GM12878 (cell line): ENCODE measurements around the gene RPRD1B. TPM values are rescaled to one million over a fixed set of nuclear protein-coding genes. Genes with fewer than 3 reads are reported as not detected.

Experiments used
- ASH2L ChIP-seq: fragments of 300-600, 200-600 bp; sonication (generic); IDR thresholded peaks from 2 replicates; pipeline ENCODE4 v1.6.1; 2017; ENCODE audit warnings: low read depth, mild to moderate bottlenecking, borderline replicate concordance
- BCL11A ChIP-seq: IDR thresholded peaks from 2 replicates; pipeline ENCODE4 v1.6.1; 2011; ENCODE audit warnings: low read depth, low read length
- BHLHE40 ChIP-seq, 2 experiments: fragments of 450-650 bp in 1 of 2; IDR thresholded peaks; 2 replicates each; pipeline ENCODE4 v1.6.1; 2011 to 2017; ENCODE audit warnings: low read depth in 2 of 2, borderline replicate concordance in 1 of 2, improper control_type of control experiment in 1 of 2, low read length in 1 of 2, mild to moderate bottlenecking in 1 of 2
- CBX3 ChIP-seq: fragments of 200-600 bp; sonication (generic); IDR thresholded peaks from 2 replicates; pipeline ENCODE4 v1.6.1; 2016; ENCODE audit warnings: low read depth, borderline replicate concordance
- CEBPB ChIP-seq, 2 experiments: fragments of 150-350 bp in 1 of 2; IDR thresholded peaks; 2 replicates each; pipeline ENCODE4 v1.6.1; 2012 to 2014; ENCODE audit warnings: low read depth in 2 of 2, low read length in 2 of 2, borderline replicate concordance in 1 of 2, inconsistent platforms in 1 of 2
- CHD4 ChIP-seq: fragments of 200-600 bp; sonication (generic); IDR thresholded peaks from 2 replicates; pipeline ENCODE4 v1.6.1; 2016; ENCODE audit warnings: mild to moderate bottlenecking
- EZH2 ChIP-seq: IDR thresholded peaks from 2 replicates; pipeline ENCODE4 v1.6.1; 2012; ENCODE audit warnings: low read depth, mild to moderate bottlenecking, control low read depth, inconsistent platforms, low read length, borderline replicate concordance; ENCODE audit not compliant: control insufficient read depth
- KDM1A ChIP-seq: fragments of 200-600 bp; sonication (generic); IDR thresholded peaks from 2 replicates; pipeline ENCODE4 v1.6.1; 2016; ENCODE audit warnings: borderline replicate concordance
- MEF2B ChIP-seq: fragments of 450-650 bp; IDR thresholded peaks from 2 replicates; pipeline ENCODE4 v1.6.1; 2018; ENCODE audit warnings: mild to moderate bottlenecking, moderate library complexity; ENCODE audit not compliant: partially characterized antibody, poor library complexity, severe bottlenecking
- MLLT1 ChIP-seq: fragments of 450-650 bp; IDR thresholded peaks from 2 replicates; pipeline ENCODE4 v1.6.1; 2016; ENCODE audit warnings: mild to moderate bottlenecking
- MYC ChIP-seq: IDR thresholded peaks from 2 replicates; pipeline ENCODE4 v1.6.1; 2011; ENCODE audit warnings: mild to moderate bottlenecking, low read length, moderate library complexity, inconsistent platforms; ENCODE audit not compliant: insufficient read depth, insufficient replicate concordance, insufficient read length, severe bottlenecking
- NFYA ChIP-seq: IDR thresholded peaks from 2 replicates; pipeline ENCODE4 v1.6.1; 2011; ENCODE audit warnings: low read depth, mild to moderate bottlenecking, low read length, improper control_type of control experiment, borderline replicate concordance
- NR2F1 ChIP-seq: fragments of 450-650 bp; conservative IDR thresholded peaks from 2 replicates; pipeline ENCODE4 v1.6.1; 2017; ENCODE audit warnings: mild to moderate bottlenecking
- POLR2AphosphoS2 ChIP-seq: IDR thresholded peaks from 2 replicates; pipeline ENCODE4 v1.6.1; 2011; ENCODE audit warnings: low read depth, mild to moderate bottlenecking, low read length, improper control_type of control experiment, moderate library complexity
- RAD21 ChIP-seq: IDR thresholded peaks from 2 replicates; pipeline ENCODE4 v1.6.1; 2011; ENCODE audit warnings: mild to moderate bottlenecking, low read depth, low read length, moderate library complexity; ENCODE audit not compliant: insufficient read depth
- RAD51 ChIP-seq: fragments of 450-650 bp; IDR thresholded peaks from 2 replicates; pipeline ENCODE4 v1.6.1; 2016; ENCODE audit warnings: moderate library complexity, mild to moderate bottlenecking, inconsistent platforms
- SMAD5 ChIP-seq: IDR thresholded peaks from 2 replicates; pipeline ENCODE4 v1.6.1; 2016; ENCODE audit warnings: antibody characterized with exemption, low read depth
- SUZ12 ChIP-seq: fragments of 200-600 bp; sonication (generic); IDR thresholded peaks from one replicate; pipeline ENCODE4 v1.6.1; 2018; ENCODE audit warnings: antibody characterized with exemption, mild to moderate bottlenecking; ENCODE audit not compliant: unreplicated experiment
- polyA plus RNA-seq, 11 experiments: library from polyadenylated mRNA; depleted of rRNA in 4 of 11; unstranded in 6 of 11; stranded (reverse) in 5 of 11; fragments of >200 nt; fragmentation: Nextera tagmentation in 4 of 11; fragmentation: Illumina TruSeq in 1 of 11; extraction: Ambion mirVana in 4 of 11; extraction: Trizol in 1 of 11; gene quantifications; 1 replicate in 1 of 11; 2 replicates in 10 of 11; pipeline versions ENCODE4 v1.2.1 to v1.2.3, GENCODE V29; 2011 to 2016; ENCODE audit warnings: inconsistent platforms in 2 of 11, missing spikeins in 2 of 11, low read depth in 1 of 11
- total RNA-seq, 4 experiments: library from RNA; depleted of rRNA in 3 of 4; stranded (reverse); fragments of >200 nt in 3 of 4; fragmentation: Illumina TruSeq in 1 of 4; extraction: Trizol in 1 of 4; gene quantifications; 2 replicates each; pipeline versions ENCODE4 v1.2.1 to v1.2.3, GENCODE V29; 2013 to 2021
- TF ChIP-seq, protein P1 (sequence below): fragments of 450-650 bp; IDR thresholded peaks from 2 replicates; pipeline ENCODE4 v1.6.1; 2014; ENCODE audit warnings: mild to moderate bottlenecking
- TF ChIP-seq, protein P2 (sequence below): fragments of 450-650 bp; IDR thresholded peaks from 2 replicates; pipeline ENCODE4 v1.6.1; 2016; ENCODE audit warnings: mild to moderate bottlenecking, moderate library complexity, borderline replicate concordance

Gene RPRD1B
- total and polyA plus RNA-seq, 10 of the 15 experiments (the other 5 are each of a cell fraction or from before 2014, with no cell fraction given): 5.2 to 40.2 (median 30.0) TPM

GRCh38 chr20:38092260-38092857 lies 58.8 kb downstream of the RPRD1B start (continued):
- TF ChIP-seq MYC (no peak), ASH2L (no peak), SMAD5 (no peak), BCL11A (peak; percentile 74), NFYA (no peak), CEBPB (IDR thresholded peaks at IDR 0.05; ENCODE audit: borderline replicate concordance in 1 of 2, low read depth in 2 of 2, low read length in 2 of 2) (no peak), BHLHE40 (IDR thresholded peaks at IDR 0.05; ENCODE audit: borderline replicate concordance in 1 of 2, low read depth in 2 of 2, low read length in 1 of 2) (peak; percentile 55 to 62; a peak in 2 of 4 replicates), POLR2AphosphoS2 (no peak), RAD51 (no peak), SUZ12 (no peak), MLLT1 (no peak), KDM1A (no peak), MEF2B (peak; percentile 97), RAD21 (no peak), CBX3 (no peak), EZH2 (no peak), NR2F1 (peak; percentile 34; the same call in 1 of the 2 replicates), CHD4 (no peak)
- TF ChIP-seq, protein P1, sequence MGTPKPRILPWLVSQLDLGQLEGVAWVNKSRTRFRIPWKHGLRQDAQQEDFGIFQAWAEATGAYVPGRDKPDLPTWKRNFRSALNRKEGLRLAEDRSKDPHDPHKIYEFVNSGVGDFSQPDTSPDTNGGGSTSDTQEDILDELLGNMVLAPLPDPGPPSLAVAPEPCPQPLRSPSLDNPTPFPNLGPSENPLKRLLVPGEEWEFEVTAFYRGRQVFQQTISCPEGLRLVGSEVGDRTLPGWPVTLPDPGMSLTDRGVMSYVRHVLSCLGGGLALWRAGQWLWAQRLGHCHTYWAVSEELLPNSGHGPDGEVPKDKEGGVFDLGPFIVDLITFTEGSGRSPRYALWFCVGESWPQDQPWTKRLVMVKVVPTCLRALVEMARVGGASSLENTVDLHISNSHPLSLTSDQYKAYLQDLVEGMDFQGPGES: no peak
- TF ChIP-seq, protein P2, sequence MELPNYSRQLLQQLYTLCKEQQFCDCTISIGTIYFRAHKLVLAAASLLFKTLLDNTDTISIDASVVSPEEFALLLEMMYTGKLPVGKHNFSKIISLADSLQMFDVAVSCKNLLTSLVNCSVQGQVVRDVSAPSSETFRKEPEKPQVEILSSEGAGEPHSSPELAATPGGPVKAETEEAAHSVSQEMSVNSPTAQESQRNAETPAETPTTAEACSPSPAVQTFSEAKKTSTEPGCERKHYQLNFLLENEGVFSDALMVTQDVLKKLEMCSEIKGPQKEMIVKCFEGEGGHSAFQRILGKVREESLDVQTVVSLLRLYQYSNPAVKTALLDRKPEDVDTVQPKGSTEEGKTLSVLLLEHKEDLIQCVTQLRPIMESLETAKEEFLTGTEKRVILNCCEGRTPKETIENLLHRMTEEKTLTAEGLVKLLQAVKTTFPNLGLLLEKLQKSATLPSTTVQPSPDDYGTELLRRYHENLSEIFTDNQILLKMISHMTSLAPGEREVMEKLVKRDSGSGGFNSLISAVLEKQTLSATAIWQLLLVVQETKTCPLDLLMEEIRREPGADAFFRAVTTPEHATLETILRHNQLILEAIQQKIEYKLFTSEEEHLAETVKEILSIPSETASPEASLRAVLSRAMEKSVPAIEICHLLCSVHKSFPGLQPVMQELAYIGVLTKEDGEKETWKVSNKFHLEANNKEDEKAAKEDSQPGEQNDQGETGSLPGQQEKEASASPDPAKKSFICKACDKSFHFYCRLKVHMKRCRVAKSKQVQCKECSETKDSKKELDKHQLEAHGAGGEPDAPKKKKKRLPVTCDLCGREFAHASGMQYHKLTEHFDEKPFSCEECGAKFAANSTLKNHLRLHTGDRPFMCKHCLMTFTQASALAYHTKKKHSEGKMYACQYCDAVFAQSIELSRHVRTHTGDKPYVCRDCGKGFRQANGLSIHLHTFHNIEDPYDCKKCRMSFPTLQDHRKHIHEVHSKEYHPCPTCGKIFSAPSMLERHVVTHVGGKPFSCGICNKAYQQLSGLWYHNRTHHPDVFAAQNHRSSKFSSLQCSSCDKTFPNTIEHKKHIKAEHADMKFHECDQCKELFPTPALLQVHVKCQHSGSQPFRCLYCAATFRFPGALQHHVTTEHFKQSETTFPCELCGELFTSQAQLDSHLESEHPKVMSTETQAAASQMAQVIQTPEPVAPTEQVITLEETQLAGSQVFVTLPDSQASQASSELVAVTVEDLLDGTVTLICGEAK: peak; percentile 88
